Measurements from ENCODE around the gene KRT6B.

DNA sequence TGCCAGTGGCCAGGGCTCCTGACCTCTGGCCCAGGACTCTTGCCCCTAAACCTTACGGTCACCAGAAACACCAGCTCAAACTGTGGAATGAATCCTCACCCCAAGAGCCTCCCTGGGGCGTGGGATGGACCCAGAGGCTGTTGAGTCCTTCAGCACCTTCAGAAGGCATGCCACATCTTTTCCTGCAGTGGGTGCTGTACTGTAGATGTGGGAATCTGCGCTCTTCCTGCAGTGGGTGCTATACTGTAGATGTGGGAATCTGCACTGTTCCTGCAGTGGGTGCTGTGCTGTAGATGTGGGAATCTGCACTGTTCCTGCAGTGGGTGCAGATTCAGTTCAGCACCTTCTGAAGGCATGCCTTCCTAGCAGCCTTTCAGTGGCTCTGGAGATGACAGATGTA lies 47.0 kb downstream of the KRT6B start:
- TF ChIP-seq, protein P1, sequence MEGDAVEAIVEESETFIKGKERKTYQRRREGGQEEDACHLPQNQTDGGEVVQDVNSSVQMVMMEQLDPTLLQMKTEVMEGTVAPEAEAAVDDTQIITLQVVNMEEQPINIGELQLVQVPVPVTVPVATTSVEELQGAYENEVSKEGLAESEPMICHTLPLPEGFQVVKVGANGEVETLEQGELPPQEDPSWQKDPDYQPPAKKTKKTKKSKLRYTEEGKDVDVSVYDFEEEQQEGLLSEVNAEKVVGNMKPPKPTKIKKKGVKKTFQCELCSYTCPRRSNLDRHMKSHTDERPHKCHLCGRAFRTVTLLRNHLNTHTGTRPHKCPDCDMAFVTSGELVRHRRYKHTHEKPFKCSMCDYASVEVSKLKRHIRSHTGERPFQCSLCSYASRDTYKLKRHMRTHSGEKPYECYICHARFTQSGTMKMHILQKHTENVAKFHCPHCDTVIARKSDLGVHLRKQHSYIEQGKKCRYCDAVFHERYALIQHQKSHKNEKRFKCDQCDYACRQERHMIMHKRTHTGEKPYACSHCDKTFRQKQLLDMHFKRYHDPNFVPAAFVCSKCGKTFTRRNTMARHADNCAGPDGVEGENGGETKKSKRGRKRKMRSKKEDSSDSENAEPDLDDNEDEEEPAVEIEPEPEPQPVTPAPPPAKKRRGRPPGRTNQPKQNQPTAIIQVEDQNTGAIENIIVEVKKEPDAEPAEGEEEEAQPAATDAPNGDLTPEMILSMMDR (conservative IDR thresholded peaks at IDR 0.05; ENCODE audit: low read depth, low read length) = peak; percentile 34
- TF ChIP-seq EZH2 (IDR thresholded peaks at IDR 0.05; ENCODE audit: low read length, unreplicated experiment) = no peak

Measured in PC-3 (cell line).